Measurements from ENCODE around the gene ATP5PO.
"Not testable (repeated sequence)": the region's sequence is repeated elsewhere in the genome, so short reads cannot be mapped to it uniquely, and the experiment has no call there.

ATP5PO gene

DNA sequence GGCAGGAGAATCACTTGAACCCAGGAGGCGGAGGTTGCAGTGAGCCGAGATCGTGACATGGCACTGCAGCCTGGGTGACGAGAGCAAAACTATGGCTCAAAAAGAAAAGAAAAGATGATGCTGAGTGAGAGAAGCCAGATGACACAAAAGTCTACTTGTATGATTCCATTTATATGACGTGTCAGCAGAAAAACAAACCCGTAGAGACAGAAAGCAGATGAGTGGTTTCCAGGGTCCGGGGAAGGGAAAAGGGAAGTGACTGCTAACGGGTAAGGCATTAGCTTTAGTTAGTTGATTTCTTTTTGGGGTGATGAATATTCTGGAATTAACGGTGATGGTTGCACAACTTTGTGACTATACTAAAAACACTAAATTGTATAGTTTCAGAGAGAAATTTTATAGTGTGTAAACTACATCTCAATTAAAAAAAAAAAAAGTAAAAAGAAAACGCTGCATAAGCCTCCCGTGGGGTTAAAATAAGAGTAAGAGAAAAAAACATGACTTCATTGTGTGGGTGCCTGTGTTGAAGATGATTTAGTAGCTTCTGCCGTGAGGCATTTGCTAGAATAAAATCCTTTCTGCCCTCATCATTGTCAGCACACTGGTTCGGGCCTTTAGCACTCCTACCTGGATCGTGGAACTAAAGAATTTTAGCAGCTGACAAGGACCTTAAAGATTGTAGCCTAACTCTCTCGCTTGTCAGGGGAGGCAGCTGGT is 24.7 kb upstream of the ATP5PO start:
- DNase-seq: no peak

DNA sequence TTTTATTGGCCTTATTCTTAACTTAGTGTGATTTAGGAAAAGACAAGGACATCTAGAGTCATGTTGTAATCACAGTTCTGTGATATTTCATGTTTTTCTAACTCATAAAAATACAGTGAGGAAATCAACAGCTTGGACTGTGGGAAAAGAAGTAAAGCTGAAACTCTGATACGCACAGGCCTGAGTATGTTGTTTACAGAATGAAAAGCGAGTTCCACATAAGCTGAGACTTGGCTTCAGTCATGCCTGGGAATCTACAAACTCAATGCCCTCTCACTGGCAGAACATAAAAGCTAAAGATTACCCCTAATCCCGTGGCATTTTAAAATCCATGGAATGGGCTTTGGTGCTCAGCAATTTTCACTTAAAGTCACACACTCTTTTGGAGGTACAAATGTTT is 23.6 kb upstream of the ATP5PO start:
- DNase-seq: no peak

- DNase-seq: no peak
Measured at GRCh38 chr21:33938381-33938780, 22.8 kb upstream of the ATP5PO start.

GRCh38 chr21:33937931-33938339 is 22.3 kb upstream of the ATP5PO start:
- DNase-seq: peak; percentile 68

GRCh38 chr21:33937146-33937545 is 21.5 kb upstream of the ATP5PO start:
- no peak for DNase-seq

DNA sequence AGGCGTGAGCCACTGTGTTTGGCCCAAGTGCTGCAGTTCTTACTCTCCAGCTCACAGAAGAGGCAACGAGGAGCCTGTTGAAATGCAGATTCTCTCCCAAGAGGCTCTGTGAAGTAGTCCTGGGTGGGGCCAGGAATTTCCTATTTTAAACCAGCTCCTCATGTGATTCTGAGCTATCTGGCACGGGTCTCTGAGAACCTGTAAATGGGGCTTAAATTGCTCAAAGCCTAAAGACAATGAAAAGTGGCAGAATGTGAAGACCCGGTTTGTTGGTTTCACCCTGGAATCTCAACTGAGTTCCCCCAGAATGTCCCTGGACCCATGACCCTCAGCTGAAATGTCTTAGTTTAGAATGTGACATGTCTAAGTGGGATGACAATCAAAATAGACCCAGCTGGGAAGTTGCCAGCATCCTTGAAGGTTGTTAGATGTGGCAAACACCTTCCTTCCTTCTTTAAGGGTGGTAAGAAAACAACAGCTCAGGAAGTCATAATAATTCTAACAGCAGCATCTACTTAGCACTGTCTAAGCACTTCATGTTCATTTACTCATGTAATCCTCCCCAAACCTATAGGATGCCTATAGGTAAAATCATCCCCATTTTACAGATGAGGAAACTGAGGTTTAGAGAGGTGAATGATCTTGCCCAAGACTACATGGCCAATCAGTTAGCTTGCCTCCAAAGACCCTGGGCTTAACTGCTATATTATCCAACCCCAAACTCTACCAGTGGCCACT is 20.9 kb upstream of the ATP5PO start:
- peak; percentile 51 for DNase-seq

GRCh38 chr21:33932731-33933130 is 17.1 kb upstream of the ATP5PO start:
- no peak for DNase-seq

GRCh38 chr21:33931799-33932390 is 16.3 kb upstream of the ATP5PO start:
- DNase-seq: no peak

DNA sequence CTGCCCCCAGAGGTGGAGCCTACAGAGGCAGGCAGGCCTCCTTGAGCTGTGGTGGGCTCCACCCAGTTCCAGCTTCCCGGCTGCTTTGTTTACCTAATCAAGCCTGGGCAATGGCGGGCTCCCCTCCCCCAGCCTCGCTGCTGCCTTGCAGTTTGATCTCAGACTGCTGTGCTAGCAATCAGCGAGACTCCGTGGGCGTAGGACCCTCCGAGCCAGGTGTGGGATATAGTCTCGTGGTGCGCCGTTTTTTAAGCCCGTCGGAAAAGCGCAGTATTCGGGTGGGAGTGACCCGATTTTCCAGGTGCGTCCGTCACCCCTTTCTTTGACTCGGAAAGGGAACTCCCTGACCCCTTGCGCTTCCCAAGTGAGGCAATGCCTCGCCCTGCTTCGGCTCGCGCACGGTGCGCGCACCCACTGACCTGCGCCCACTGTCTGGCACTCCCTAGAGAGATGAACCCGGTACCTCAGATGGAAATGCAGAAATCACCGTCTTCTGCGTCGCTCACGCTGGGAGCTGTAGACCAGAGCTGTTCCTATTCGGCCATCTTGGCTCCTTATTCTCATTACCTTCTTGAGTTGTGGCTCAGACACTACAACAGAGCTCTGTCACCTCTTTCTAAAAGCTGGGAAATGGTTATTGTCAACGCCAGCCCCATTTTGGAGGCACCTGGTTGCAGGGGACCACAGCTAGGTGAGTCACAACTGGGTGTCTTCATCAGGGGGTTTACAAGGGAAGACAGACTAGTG is 15.6 kb upstream of the ATP5PO start:
- DNase-seq: peak; percentile 73

DNA sequence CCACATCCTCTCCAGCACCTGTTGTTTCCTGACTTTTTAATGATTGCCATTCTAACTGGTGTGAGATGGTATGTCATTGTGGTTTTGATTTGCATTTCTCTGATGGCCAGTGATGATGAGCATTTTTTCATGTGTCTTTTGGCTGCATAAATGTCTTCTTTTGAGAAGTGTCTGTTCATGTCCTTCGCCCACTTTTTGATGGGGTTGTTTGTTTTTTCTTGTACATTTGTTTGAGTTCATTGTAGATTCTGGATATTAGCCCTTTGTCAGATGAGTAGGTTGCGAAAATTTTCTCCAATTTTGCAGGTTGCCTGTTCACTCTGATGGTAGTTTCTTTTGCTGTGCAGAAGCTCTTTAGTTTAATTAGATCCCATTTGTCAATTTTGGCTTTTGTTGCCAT is 10.6 kb upstream of the ATP5PO start:
- not testable (repeated sequence) for DNase-seq

DNA sequence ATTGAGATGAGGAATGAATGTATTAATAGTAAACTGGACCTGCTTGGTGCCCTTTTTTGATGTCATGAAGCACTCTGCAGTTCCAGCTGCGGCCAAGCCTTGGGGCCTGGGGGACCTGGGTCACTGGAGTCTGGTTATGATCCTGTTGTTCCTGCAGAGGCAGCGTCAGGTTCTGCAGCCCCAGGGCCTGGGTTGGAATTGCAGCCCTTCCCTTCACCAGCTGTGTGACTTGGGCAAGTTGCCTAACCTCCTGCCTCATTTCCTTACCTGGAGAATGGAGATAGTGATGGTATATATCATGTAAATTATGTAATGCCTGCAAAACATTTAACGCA is 9.1 kb upstream of the ATP5PO start:
- no peak for DNase-seq

DNA sequence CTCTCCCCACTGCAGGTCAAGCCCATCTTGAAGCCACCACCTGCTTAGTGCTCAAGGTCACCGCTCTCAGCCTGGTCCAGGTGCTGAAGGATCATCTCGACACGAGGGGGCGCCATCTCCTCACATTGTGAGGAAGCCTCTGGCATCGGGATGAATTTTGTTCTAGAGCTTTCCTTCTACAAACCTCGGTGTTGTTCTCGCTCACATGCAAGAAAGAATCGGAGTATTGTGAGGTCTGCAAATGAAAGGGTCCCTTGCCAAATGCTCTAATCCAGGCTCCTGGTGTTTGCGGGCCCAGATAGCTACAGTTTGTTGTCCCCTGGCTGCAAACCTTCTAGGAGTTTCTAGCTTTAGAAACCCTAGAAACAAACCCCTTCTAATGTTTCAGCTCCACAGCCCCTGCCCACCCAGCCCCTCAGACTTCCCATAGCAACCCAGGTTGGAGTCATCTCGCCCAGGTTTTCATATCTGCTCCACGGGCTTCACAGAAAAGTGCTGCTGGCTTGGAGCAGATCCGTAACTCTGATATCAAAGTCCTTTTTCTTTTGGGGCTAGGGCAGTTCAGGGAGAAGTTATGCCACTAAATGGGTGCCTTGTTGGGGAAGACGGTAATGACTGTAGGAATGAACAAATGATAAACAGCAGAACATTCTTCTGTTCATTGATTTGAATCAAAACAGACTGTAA is 8.6 kb upstream of the ATP5PO start:
- peak; percentile 78 for DNase-seq

GRCh38 chr21:33917421-33917820 is 1.8 kb upstream of the ATP5PO start:
- no peak for DNase-seq

- DNase-seq: no peak
Measured at GRCh38 chr21:33916200-33916567, 580 bp upstream of the ATP5PO start.

GRCh38 chr21:33914188-33914587 is 1.4 kb downstream of the ATP5PO start:
- DNase-seq: no peak

DNA sequence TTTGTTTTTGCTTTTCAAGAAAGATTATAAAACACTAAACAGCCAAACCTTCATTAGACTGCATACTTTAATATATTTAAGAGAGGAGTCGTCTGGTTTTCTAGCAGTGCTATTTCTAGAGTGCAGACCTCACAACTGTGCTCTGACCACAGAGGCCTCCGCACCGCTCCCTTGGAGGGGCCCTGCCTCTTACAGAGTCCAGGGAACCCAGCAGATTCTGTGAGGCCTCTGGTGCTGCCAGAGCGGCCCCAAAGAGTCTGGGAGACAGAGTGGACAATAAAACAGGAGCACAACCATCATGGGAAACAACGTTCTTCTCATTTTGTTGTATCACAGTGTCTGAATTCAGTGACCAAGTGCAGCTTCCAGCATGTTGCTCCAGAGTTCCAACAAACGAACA is 5.8 kb downstream of the ATP5PO start:
- DNase-seq: no peak

GRCh38 chr21:33908760-33909159 is 6.8 kb downstream of the ATP5PO start:
- DNase-seq: no peak

GRCh38 chr21:33904041-33904440 is 11.6 kb downstream of the ATP5PO start:
- DNase-seq: no peak

DNA sequence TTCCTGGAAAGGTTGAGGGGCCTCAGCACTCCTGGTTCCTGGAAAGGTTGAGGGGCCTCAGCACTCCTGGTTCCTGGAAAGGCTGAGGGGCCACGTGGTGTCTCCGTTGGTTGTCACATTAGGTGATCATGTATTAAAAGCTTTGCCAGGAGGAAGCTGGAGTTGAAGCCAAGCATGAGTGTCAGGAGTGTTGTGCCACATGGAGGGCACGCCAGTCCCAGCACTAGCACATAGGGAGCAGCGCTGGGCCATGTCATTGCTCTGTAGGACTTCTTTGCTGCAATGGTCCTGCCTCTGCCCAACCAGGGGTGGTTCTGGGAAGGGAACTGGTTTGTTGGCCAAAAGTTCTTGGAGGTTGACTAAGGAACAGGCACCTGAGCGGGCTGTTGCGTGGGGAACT is 13.3 kb downstream of the ATP5PO start:
- no peak for DNase-seq

DNA sequence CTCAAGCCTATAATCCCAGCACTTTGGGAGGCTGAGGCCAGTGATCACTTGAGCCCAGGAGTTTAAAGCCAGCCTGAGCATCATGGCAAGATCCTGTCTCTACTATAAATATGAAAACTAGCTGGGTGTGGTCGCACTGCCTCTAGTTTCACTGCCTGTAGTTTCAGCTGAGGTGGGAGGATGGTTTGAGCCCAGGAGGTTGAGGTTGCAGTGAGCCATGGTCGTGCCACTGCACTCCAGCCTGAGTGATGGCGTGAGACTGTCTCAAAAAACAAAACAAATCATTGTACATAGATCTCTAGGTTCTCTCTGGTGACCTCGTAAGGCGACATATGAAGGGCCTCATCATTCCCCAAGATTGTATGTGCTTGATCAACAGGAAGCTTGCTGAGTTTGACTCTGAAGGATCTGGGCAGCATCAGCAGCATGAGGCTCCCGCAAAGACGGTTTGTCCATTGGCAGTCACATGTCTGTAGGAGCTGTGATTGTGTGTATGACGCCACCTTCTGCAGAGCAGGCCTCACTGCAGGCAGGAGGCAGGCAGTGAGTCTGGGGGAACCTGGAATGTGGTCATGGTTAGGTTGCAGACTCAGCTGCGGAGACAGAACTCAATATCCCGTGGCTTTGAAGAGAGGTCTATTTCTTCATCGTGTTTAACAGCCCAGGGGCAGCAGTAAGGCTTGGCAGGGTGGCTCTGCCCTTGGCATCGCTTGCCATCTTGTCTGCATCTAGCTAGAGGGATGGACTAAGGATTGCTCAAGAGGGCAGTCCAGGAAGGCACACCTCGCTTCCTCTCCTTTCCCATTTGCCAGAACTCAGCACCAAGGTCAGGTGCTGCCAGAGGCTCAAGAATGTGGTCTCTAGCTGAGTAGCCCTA is 14.0 kb downstream of the ATP5PO start:
- DNase-seq: no peak

GRCh38 chr21:33899199-33899598 is 16.4 kb downstream of the ATP5PO start:
- no peak for DNase-seq

GRCh38 chr21:33898586-33898985 is 17.0 kb downstream of the ATP5PO start:
- no peak for DNase-seq

Measured in CD4-positive, alpha-beta T cell treated with Interleukin-15 for 1 hour (primary cell).